Heart right ventricle (tissue), 16 donors: ENCODE data around the gene ARMH3. TPM values are rescaled to one million over a fixed set of nuclear protein-coding genes. Genes with fewer than 3 reads are reported as not detected.
A peak's percentile ranks its signal among the peaks of the same experiment; 100 is the strongest.

Experiments used
- ATAC-seq, 8 donors: fragments of 200-7000 bp; cut with Tn5 transposase; one replicate each; pipeline ENCODE4 v1.9.1; 2020; ENCODE audit warnings: mild to moderate bottlenecking in 8 of 8, moderate library complexity in 8 of 8, moderate number of reproducible peaks in 1 of 8
- DNase-seq, 2 donors: peaks; one replicate each; pipeline ENCODE4 v3.0.0-alpha.2; 2020
- H3K27ac ChIP-seq, 10 donors: fragments of 200-600 bp; sonication (generic) in 2 of 10; one replicate each; pipeline versions ENCODE4 v1.5.0 to v1.8.0; 2020 to 2022; ENCODE audit warnings: mild to moderate bottlenecking in 3 of 10
- H3K27me3 ChIP-seq, 7 donors: fragments of 200-600 bp; one replicate each; pipeline ENCODE4 v1.8.0; 2021 to 2022; ENCODE audit warnings: mild to moderate bottlenecking in 2 of 7
- H3K36me3 ChIP-seq, 9 donors: fragments of 200-600 bp; sonication (generic) in 1 of 9; one replicate each; pipeline versions ENCODE4 v1.5.0 to v1.8.0; 2020 to 2022; ENCODE audit warnings: mild to moderate bottlenecking in 2 of 9
- H3K4me1 ChIP-seq, 9 donors: fragments of 200-600 bp; sonication (generic) in 1 of 9; one replicate each; pipeline versions ENCODE4 v1.5.0 to v1.8.0; 2020 to 2022; ENCODE audit warnings: mild to moderate bottlenecking in 4 of 9
- H3K4me3 ChIP-seq, 10 donors: fragments of 200-600 bp; sonication (generic) in 2 of 10; one replicate each; pipeline versions ENCODE4 v1.5.0 to v1.8.0; 2020 to 2022; ENCODE audit warnings: mild to moderate bottlenecking in 7 of 10, moderate library complexity in 2 of 10
- H3K9me3 ChIP-seq, 11 donors: fragments of 200-600 bp in 10 of 11; sonication (generic) in 2 of 11; one replicate each; pipeline versions ENCODE4 v1.5.0 to v1.8.0; 2013 to 2022; ENCODE audit warnings: mild to moderate bottlenecking in 2 of 11, control low read depth in 1 of 11, moderate library complexity in 1 of 11
- CTCF ChIP-seq, 9 donors: fragments of 200-600 bp; sonication (generic) in 2 of 9; IDR thresholded peaks; one replicate each; pipeline versions ENCODE4 v1.5.0 to v1.8.0; 2021 to 2022; ENCODE audit warnings: antibody characterized with exemption in 9 of 9, mild to moderate bottlenecking in 5 of 9, moderate library complexity in 1 of 9
- WGBS, 2 donors: extraction: QIAGEN DNeasy Blood & Tissue Kit; methylation state at CpG; one replicate each; pipeline ENCODE4 v1.1.7; 2013; ENCODE audit warnings: inconsistent platforms in 1 of 2; 5-methylcytosine and 5-hydroxymethylcytosine counted together
- intact Hi-C, 10 donors: fragments of 100-400 bp; cut with DNase I; formaldehyde crosslinking; loops; one replicate each; pipeline versions ENCODE4 v1.11.1 to v1.14.2; 2022
- polyA plus RNA-seq, 2 donors: library from polyadenylated mRNA; stranded (reverse); fragments of 200-250 nt; gene quantifications; one replicate each; pipeline ENCODE4 v1.2.3, GENCODE V29; 2013
- total RNA-seq, 10 donors: library from RNA; stranded (reverse); fragmentation: NEBNext Ultra II Directional in 3 of 10; extraction: Animal tissue kit (Norgen Biotek cat#: 25700) in 3 of 10; gene quantifications; one replicate each; pipeline versions ENCODE4 v1.2.1 to v1.2.4, GENCODE V29; 2021 to 2023
- donor health status: Arrhythmogenic right ventricular cardiomyopathy.
- donor health status: ischemic (EF 13 %, LVEDD 7.1; RV severe dilation, severe dysfunction).
- donor health status: healthy with polysubstance abuse.
- donor health status: DM: no; HTN: yes; CAD: no.
- donor health status: DM: no; HTN: no; CAD: no.
- donor health status: ischemic (EF 25% LVEDD 6.9; RV normal size, moderate dysfunction).
- donor health status: ischemic (EF 25% LVEDD 5.7; RV mildly dilated, moderate dysfunction).
- donor health status: healthy.
- donor health status: DM: yes; HTN: yes; CAD: no.
- donor health status: Ischemic cardiomyopathy.
- donor health status: ischemic (EF 35%, LVEDD 5.7; RV mildly dilated, moderate dysfunction).
- donor health status: nonischemic (EF 11% LVEDD 7.7; RV severe dilation, severe dysfunction).
- donor health status: DM: yes; HTN: yes; CAD: no.
- donor health status: PGD.
- donor health status: ischemic (EF 29% LVEDD 5.4; RV normal size, mild dysfunction).
- donor health status: nonischemic (EF 23%, LVEDD 6.1; RV moderate dilation, normal function).

ARMH3 gene
- total and polyA plus RNA-seq, 12 donors = 24.1 to 96.8 (median 54.1) TPM

GRCh38 chr10:101840741-101841453 is 215.1 kb downstream of the ARMH3 start:
- peak overlapping the region in 9 of 10 donors; percentile 24 to 58 (median 43) for H3K4me3 ChIP-seq
- TF ChIP-seq CTCF (IDR thresholded peaks at IDR 0.05) = peak; percentile 89 to 98 (median 90)
- ATAC-seq (peak; percentile 70 to 92 (median 86)), DNase-seq (peak; percentile 80 to 84)
- peaks cover 10 to 75% (median 45%) of the 10 kb centered on the region in 9 donors for H3K4me1 ChIP-seq
- H3K27me3 ChIP-seq = no peaks in the 10 kb centered on the region
- no peaks in the 10 kb centered on the region for H3K9me3 ChIP-seq
- peak overlapping the region in 2 of 10 donors; percentile 10 to 53 for H3K27ac ChIP-seq
- 1 to 2% methylated on average over 46 of the region's 46 CpGs for WGBS, 2 donors
- peaks cover 0 to 11% (median 2%) of the 10 kb centered on the region in 9 donors for H3K36me3 ChIP-seq
- intact Hi-C loops = loop anchor here in 9 of 10 donors (2.0 to 10.0 kb wide), 9 partner anchors 46 to 236 kb away; partner anchors contain the start of gene HPS6 (in 1 of the 9)

GRCh38 chr10:101840102-101840684 is 215.8 kb downstream of the ARMH3 start:
- Histone ChIP-seq H3K9me3 (no peaks in the 10 kb centered on the region), H3K4me3 (peak overlapping the region in 9 of 10 donors; percentile 6 to 58 (median 39)), H3K27me3 (no peaks in the 10 kb centered on the region), H3K4me1 (peaks cover 10 to 68% (median 42%) of the 10 kb centered on the region in 9 donors), H3K27ac (peak overlapping the region in 4 of 10 donors; percentile 10 to 53 (median 18)), H3K36me3 (peaks cover 0 to 4% (median 0%) of the 10 kb centered on the region in 9 donors)
- TF ChIP-seq CTCF (IDR thresholded peaks at IDR 0.05) = no peak
- intact Hi-C loops = loop anchor here in 9 of 10 donors (2.0 to 10.0 kb wide), 9 partner anchors 47 to 237 kb away; partner anchors contain the start of gene HPS6 (in 1 of the 9)
- DNase-seq (no peak), ATAC-seq (no peak)
- 9 to 11% methylated on average over 19 of the region's 19 CpGs for WGBS, 2 donors

GRCh38 chr10:101839416-101840063 is 216.4 kb downstream of the ARMH3 start:
- WGBS, 2 donors = 15 to 16% methylated on average over 35 to 36 of the region's 36 CpGs
- peak overlapping the region in 3 of 10 donors; percentile 11 to 53 (median 26) for H3K27ac ChIP-seq

More at GRCh38 chr10:101839416-101840063, 216.4 kb downstream of the ARMH3 start:
- Histone ChIP-seq H3K36me3 (no peaks in the 10 kb centered on the region), H3K4me3 (peak overlapping the region in 8 of 10 donors; percentile 20 to 58 (median 26)), H3K9me3 (no peaks in the 10 kb centered on the region), H3K4me1 (peaks cover 10 to 62% (median 44%) of the 10 kb centered on the region in 9 donors), H3K27me3 (no peaks in the 10 kb centered on the region)
- ATAC-seq = peak in 7 of 8 donors; percentile 25 to 33 (median 28)
- intact Hi-C loops = loop anchor here (2.0 to 10.0 kb wide), 9 partner anchors 48 to 238 kb away; partner anchors contain the start of gene HPS6 (in 1 of the 10)
- peak in 1 of 2 donors; percentile 57 for DNase-seq
- no peak for TF ChIP-seq CTCF (IDR thresholded peaks at IDR 0.05)
